HL-60 (cell line): ENCODE measurements around the gene UBE2Q2.

ENCODE experiments used
- GABPA ChIP-seq: IDR thresholded peaks from 2 replicates; pipeline ENCODE4 v1.6.1; 2012; ENCODE audit warnings: low read depth
- POLR2AphosphoS5 ChIP-seq: IDR thresholded peaks from 2 replicates; pipeline ENCODE4 v1.6.1; 2012; ENCODE audit warnings: low read depth
- TF ChIP-seq, protein P1 (sequence below): IDR thresholded peaks from one replicate; pipeline ENCODE4 v1.5.1; 2011; ENCODE audit warnings: low read length, control low read depth, inconsistent platforms; ENCODE audit not compliant: insufficient read depth
- TF ChIP-seq, protein P2 (sequence below): IDR thresholded peaks from 2 replicates; pipeline ENCODE4 v1.6.1; 2012; ENCODE audit warnings: low read depth; ENCODE audit not compliant: insufficient replicate concordance

DNA sequence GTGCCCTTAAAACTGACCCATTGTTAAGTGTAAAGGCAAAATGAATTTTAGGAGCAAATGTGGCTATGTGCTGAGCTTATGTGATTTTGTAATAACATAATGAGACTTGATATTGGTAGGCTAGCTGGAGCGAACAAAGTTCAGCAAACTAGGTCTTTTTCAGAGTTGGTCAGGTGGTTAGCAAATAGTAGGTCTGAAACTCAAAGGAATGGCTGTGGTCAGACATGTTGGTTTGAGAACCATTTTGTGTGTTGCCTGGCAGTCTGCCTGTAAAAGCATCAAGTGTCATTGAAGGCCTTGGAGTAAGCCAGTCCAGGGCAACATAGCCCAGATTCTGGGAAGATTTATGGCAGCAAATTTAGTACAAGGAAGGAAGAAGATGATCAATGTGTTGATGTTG, 76.8 kb downstream of the UBE2Q2 start:
- TF ChIP-seq, protein P1, sequence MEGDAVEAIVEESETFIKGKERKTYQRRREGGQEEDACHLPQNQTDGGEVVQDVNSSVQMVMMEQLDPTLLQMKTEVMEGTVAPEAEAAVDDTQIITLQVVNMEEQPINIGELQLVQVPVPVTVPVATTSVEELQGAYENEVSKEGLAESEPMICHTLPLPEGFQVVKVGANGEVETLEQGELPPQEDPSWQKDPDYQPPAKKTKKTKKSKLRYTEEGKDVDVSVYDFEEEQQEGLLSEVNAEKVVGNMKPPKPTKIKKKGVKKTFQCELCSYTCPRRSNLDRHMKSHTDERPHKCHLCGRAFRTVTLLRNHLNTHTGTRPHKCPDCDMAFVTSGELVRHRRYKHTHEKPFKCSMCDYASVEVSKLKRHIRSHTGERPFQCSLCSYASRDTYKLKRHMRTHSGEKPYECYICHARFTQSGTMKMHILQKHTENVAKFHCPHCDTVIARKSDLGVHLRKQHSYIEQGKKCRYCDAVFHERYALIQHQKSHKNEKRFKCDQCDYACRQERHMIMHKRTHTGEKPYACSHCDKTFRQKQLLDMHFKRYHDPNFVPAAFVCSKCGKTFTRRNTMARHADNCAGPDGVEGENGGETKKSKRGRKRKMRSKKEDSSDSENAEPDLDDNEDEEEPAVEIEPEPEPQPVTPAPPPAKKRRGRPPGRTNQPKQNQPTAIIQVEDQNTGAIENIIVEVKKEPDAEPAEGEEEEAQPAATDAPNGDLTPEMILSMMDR: no peak
- TF ChIP-seq POLR2AphosphoS5: no peak
- TF ChIP-seq GABPA: no peak
- TF ChIP-seq, protein P2, sequence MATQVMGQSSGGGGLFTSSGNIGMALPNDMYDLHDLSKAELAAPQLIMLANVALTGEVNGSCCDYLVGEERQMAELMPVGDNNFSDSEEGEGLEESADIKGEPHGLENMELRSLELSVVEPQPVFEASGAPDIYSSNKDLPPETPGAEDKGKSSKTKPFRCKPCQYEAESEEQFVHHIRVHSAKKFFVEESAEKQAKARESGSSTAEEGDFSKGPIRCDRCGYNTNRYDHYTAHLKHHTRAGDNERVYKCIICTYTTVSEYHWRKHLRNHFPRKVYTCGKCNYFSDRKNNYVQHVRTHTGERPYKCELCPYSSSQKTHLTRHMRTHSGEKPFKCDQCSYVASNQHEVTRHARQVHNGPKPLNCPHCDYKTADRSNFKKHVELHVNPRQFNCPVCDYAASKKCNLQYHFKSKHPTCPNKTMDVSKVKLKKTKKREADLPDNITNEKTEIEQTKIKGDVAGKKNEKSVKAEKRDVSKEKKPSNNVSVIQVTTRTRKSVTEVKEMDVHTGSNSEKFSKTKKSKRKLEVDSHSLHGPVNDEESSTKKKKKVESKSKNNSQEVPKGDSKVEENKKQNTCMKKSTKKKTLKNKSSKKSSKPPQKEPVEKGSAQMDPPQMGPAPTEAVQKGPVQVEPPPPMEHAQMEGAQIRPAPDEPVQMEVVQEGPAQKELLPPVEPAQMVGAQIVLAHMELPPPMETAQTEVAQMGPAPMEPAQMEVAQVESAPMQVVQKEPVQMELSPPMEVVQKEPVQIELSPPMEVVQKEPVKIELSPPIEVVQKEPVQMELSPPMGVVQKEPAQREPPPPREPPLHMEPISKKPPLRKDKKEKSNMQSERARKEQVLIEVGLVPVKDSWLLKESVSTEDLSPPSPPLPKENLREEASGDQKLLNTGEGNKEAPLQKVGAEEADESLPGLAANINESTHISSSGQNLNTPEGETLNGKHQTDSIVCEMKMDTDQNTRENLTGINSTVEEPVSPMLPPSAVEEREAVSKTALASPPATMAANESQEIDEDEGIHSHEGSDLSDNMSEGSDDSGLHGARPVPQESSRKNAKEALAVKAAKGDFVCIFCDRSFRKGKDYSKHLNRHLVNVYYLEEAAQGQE: no peak
